ENCODE measurements around the gene PSG3. TPM values are rescaled to one million over a fixed set of nuclear protein-coding genes. Genes with fewer than 3 reads are reported as not detected.
"Not testable (repeated sequence)": the region's sequence is repeated elsewhere in the genome, so short reads cannot be mapped to it uniquely, and the experiment has no call there.

PSG3 gene
- not detected for total RNA-seq
- not detected for polyA plus RNA-seq

- not testable (repeated sequence) for H3K4me3 ChIP-seq (ENCODE audit: low read depth in 1 of 3, low read length in 3 of 3); H3K27me3 ChIP-seq (ENCODE audit: control insufficient read depth in 4 of 4, insufficient read depth in 4 of 4, low read length in 3 of 4); H3K4me1 ChIP-seq (ENCODE audit: control insufficient read depth in 4 of 4, insufficient read depth in 4 of 4, low read length in 3 of 4); H3K27ac ChIP-seq (ENCODE audit: low read depth in 1 of 2, low read length in 2 of 2); H3K36me3 ChIP-seq (ENCODE audit: control insufficient read depth in 4 of 4, insufficient read depth in 3 of 4, low read depth in 1 of 4, low read length in 3 of 4); H3K9ac ChIP-seq (ENCODE audit: low read depth in 1 of 2, low read length in 2 of 2); H3K9me3 ChIP-seq (ENCODE audit: control insufficient read depth in 4 of 4, low read length in 3 of 4); DNase-seq (ENCODE audit: low spot score)
- 58% methylated on average over 4 of the region's 4 CpGs for WGBS
These were observed at the start of gene PSG3 for GRCh38 chr19:42740381-42740780. Gene PSG3 (minus strand): TSS chr19:42740481. CDS start chr19:42740384, 97 bp downstream.

- not testable (repeated sequence) for H3K4me1 ChIP-seq (ENCODE audit: control insufficient read depth in 4 of 4, insufficient read depth in 4 of 4, low read length in 3 of 4); H3K27ac ChIP-seq (ENCODE audit: low read depth in 1 of 2, low read length in 2 of 2); H3K4me3 ChIP-seq (ENCODE audit: low read depth in 1 of 3, low read length in 3 of 3); H3K36me3 ChIP-seq (ENCODE audit: control insufficient read depth in 4 of 4, insufficient read depth in 3 of 4, low read depth in 1 of 4, low read length in 3 of 4); DNase-seq (ENCODE audit: low spot score); H3K9ac ChIP-seq (ENCODE audit: low read depth in 1 of 2, low read length in 2 of 2); H3K27me3 ChIP-seq (ENCODE audit: control insufficient read depth in 4 of 4, insufficient read depth in 4 of 4, low read length in 3 of 4)
- WGBS = 77% methylated on average over 2 of the region's 2 CpGs
- H3K9me3 ChIP-seq (ENCODE audit: control insufficient read depth in 4 of 4, low read length in 3 of 4) = peaks cover 6 to 13% (median 9%) of the 10 kb centered on the region in 4 donors
These were observed 48.5 kb upstream of the PSG3 start for GRCh38 chr19:42788766-42789165.

- 45% methylated on average over 2 of the region's 2 CpGs for WGBS
- H3K4me3 ChIP-seq (ENCODE audit: low read depth in 1 of 3, low read length in 3 of 3); H3K27ac ChIP-seq (ENCODE audit: low read depth in 1 of 2, low read length in 2 of 2); H3K9me3 ChIP-seq (ENCODE audit: control insufficient read depth in 4 of 4, low read length in 3 of 4); H3K4me1 ChIP-seq (ENCODE audit: control insufficient read depth in 4 of 4, insufficient read depth in 4 of 4, low read length in 3 of 4); H3K36me3 ChIP-seq (ENCODE audit: control insufficient read depth in 4 of 4, insufficient read depth in 3 of 4, low read depth in 1 of 4, low read length in 3 of 4); DNase-seq (ENCODE audit: low spot score); H3K27me3 ChIP-seq (ENCODE audit: control insufficient read depth in 4 of 4, insufficient read depth in 4 of 4, low read length in 3 of 4); H3K9ac ChIP-seq (ENCODE audit: low read depth in 1 of 2, low read length in 2 of 2): not testable (repeated sequence)
These were observed 47.5 kb upstream of the PSG3 start for GRCh38 chr19:42787766-42788165.

GRCh38 chr19:42776750-42777612, 36.7 kb upstream of the PSG3 start:
- H3K36me3 ChIP-seq (ENCODE audit: control insufficient read depth in 4 of 4, insufficient read depth in 3 of 4, low read depth in 1 of 4, low read length in 3 of 4); H3K4me1 ChIP-seq (ENCODE audit: control insufficient read depth in 4 of 4, insufficient read depth in 4 of 4, low read length in 3 of 4); H3K27ac ChIP-seq (ENCODE audit: low read depth in 1 of 2, low read length in 2 of 2); H3K4me3 ChIP-seq (ENCODE audit: low read depth in 1 of 3, low read length in 3 of 3); H3K9me3 ChIP-seq (ENCODE audit: control insufficient read depth in 4 of 4, low read length in 3 of 4); H3K27me3 ChIP-seq (ENCODE audit: control insufficient read depth in 4 of 4, insufficient read depth in 4 of 4, low read length in 3 of 4); H3K9ac ChIP-seq (ENCODE audit: low read depth in 1 of 2, low read length in 2 of 2): not testable (repeated sequence)
- WGBS = 32% methylated on average over 12 of the region's 12 CpGs
- peak; percentile 44 for DNase-seq (ENCODE audit: low spot score)
- TF ChIP-seq RAD21 (IDR thresholded peaks at IDR 0.05) = peak; percentile 57 to 68
- peak; percentile 68 for TF ChIP-seq CTCF (IDR thresholded peaks at IDR 0.05; ENCODE audit: low read depth, low read length, missing input control)

- WGBS = 62% methylated on average over 21 of the region's 21 CpGs
- not testable (repeated sequence) for H3K27me3 ChIP-seq (ENCODE audit: control insufficient read depth in 4 of 4, insufficient read depth in 4 of 4, low read length in 3 of 4); H3K9me3 ChIP-seq (ENCODE audit: control insufficient read depth in 4 of 4, low read length in 3 of 4); H3K9ac ChIP-seq (ENCODE audit: low read depth in 1 of 2, low read length in 2 of 2); H3K4me1 ChIP-seq (ENCODE audit: control insufficient read depth in 4 of 4, insufficient read depth in 4 of 4, low read length in 3 of 4); DNase-seq (ENCODE audit: low spot score); H3K4me3 ChIP-seq (ENCODE audit: low read depth in 1 of 3, low read length in 3 of 3); H3K36me3 ChIP-seq (ENCODE audit: control insufficient read depth in 4 of 4, insufficient read depth in 3 of 4, low read depth in 1 of 4, low read length in 3 of 4); H3K27ac ChIP-seq (ENCODE audit: low read depth in 1 of 2, low read length in 2 of 2)
These were observed 34.4 kb upstream of the PSG3 start for GRCh38 chr19:42774510-42775158.

GRCh38 chr19:42767319-42767718, 27.0 kb upstream of the PSG3 start:
- not testable (repeated sequence) for H3K4me3 ChIP-seq (ENCODE audit: low read depth in 1 of 3, low read length in 3 of 3); H3K27me3 ChIP-seq (ENCODE audit: control insufficient read depth in 4 of 4, insufficient read depth in 4 of 4, low read length in 3 of 4); DNase-seq (ENCODE audit: low spot score); H3K9ac ChIP-seq (ENCODE audit: low read depth in 1 of 2, low read length in 2 of 2); H3K9me3 ChIP-seq (ENCODE audit: control insufficient read depth in 4 of 4, low read length in 3 of 4); H3K27ac ChIP-seq (ENCODE audit: low read depth in 1 of 2, low read length in 2 of 2); H3K4me1 ChIP-seq (ENCODE audit: control insufficient read depth in 4 of 4, insufficient read depth in 4 of 4, low read length in 3 of 4); H3K36me3 ChIP-seq (ENCODE audit: control insufficient read depth in 4 of 4, insufficient read depth in 3 of 4, low read depth in 1 of 4, low read length in 3 of 4)
- WGBS = 60% methylated on average over 8 of the region's 8 CpGs

- 83% methylated on average over 12 of the region's 12 CpGs for WGBS
These were observed 26.6 kb upstream of the PSG3 start for GRCh38 chr19:42766871-42767270.

More at GRCh38 chr19:42766871-42767270, 26.6 kb upstream of the PSG3 start:
- DNase-seq (ENCODE audit: low spot score); H3K27me3 ChIP-seq (ENCODE audit: control insufficient read depth in 4 of 4, insufficient read depth in 4 of 4, low read length in 3 of 4); H3K36me3 ChIP-seq (ENCODE audit: control insufficient read depth in 4 of 4, insufficient read depth in 3 of 4, low read depth in 1 of 4, low read length in 3 of 4); H3K4me3 ChIP-seq (ENCODE audit: low read depth in 1 of 3, low read length in 3 of 3); H3K27ac ChIP-seq (ENCODE audit: low read depth in 1 of 2, low read length in 2 of 2); H3K9ac ChIP-seq (ENCODE audit: low read depth in 1 of 2, low read length in 2 of 2); H3K9me3 ChIP-seq (ENCODE audit: control insufficient read depth in 4 of 4, low read length in 3 of 4); H3K4me1 ChIP-seq (ENCODE audit: control insufficient read depth in 4 of 4, insufficient read depth in 4 of 4, low read length in 3 of 4): not testable (repeated sequence)
